Keratinocyte (primary cell): ENCODE results near the gene RNU6-1. TPM values are rescaled to one million over a fixed set of nuclear protein-coding genes. Genes with fewer than 3 reads are reported as not detected.

Experiments used
- DNase-seq: peaks from one replicate; pipeline ENCODE4 v3.0.0-alpha.2; 2011; ENCODE audit warnings: low read depth, missing footprints, low spot score
- FAIRE-seq: peaks from 2 replicates; lab custom pipeline; 2011; peaks lifted over from hg19 to GRCh38; lab: Jason Lieb, UNC
- H2AFZ ChIP-seq: 2 replicates; pipeline ENCODE4 v1.6.0; 2012; ENCODE audit warnings: low read length, control low read depth, inconsistent platforms; ENCODE audit not compliant: control insufficient read depth
- H3K27ac ChIP-seq: 2 replicates; pipeline ENCODE4 v1.5.1; 2011; ENCODE audit warnings: low read length; ENCODE audit not compliant: control insufficient read depth, insufficient read depth
- H3K27me3 ChIP-seq: 3 replicates; pipeline ENCODE4 v1.6.0; 2011; ENCODE audit warnings: low read length; ENCODE audit not compliant: control insufficient read depth, insufficient read depth; ENCODE audit errors: extremely low read depth
- H3K36me3 ChIP-seq, 2 experiments: 2 replicates in 1 of 2; 3 replicates in 1 of 2; pipeline ENCODE4 v1.5.1; 2011; ENCODE audit warnings: low read length in 2 of 2, mild to moderate bottlenecking in 1 of 2; ENCODE audit not compliant: control insufficient read depth in 2 of 2, insufficient read depth in 2 of 2; ENCODE audit errors: extremely low read depth in 1 of 2
- H3K4me1 ChIP-seq: 3 replicates; pipeline ENCODE4 v1.5.1; 2011; ENCODE audit warnings: low read length; ENCODE audit not compliant: control insufficient read depth, insufficient read depth; ENCODE audit errors: extremely low read depth
- H3K4me2 ChIP-seq: 3 replicates; pipeline ENCODE4 v1.6.0; 2011; ENCODE audit warnings: low read depth, low read length; ENCODE audit not compliant: control insufficient read depth, insufficient read depth; ENCODE audit errors: extremely low read depth
- H3K4me3 ChIP-seq, 3 experiments: fragments of 200-600 bp in 1 of 3; sonication (generic) in 1 of 3; 2 replicates in 2 of 3; 3 replicates in 1 of 3; pipeline ENCODE4 v1.5.1; 2011 to 2016; ENCODE audit warnings: low read length in 3 of 3, mild to moderate bottlenecking in 3 of 3, control low read depth in 2 of 3, inconsistent platforms in 1 of 3, low read depth in 1 of 3, mixed read lengths in 1 of 3, mixed run types in 1 of 3, moderate library complexity in 1 of 3; ENCODE audit not compliant: control insufficient read depth in 2 of 3, insufficient read depth in 2 of 3; ENCODE audit errors: extremely low read depth in 1 of 3
- H3K79me2 ChIP-seq: 2 replicates; pipeline ENCODE4 v1.6.0; 2012; ENCODE audit warnings: low read length; ENCODE audit not compliant: control insufficient read depth, insufficient read depth
- H3K9ac ChIP-seq: 3 replicates; pipeline ENCODE4 v1.6.0; 2011; ENCODE audit warnings: low read length; ENCODE audit not compliant: control insufficient read depth, insufficient read depth; ENCODE audit errors: extremely low read depth
- H3K9me1 ChIP-seq: 3 replicates; pipeline ENCODE4 v1.6.0; 2011; ENCODE audit warnings: low read length; ENCODE audit not compliant: control insufficient read depth, insufficient read depth; ENCODE audit errors: extremely low read depth
- H3K9me3 ChIP-seq: 2 replicates; pipeline ENCODE4 v1.5.1; 2012; ENCODE audit warnings: low read depth, low read length; ENCODE audit not compliant: control insufficient read depth
- H4K20me1 ChIP-seq: 3 replicates; pipeline ENCODE4 v1.6.0; 2011; ENCODE audit warnings: low read length; ENCODE audit not compliant: control insufficient read depth, insufficient read depth; ENCODE audit errors: extremely low read depth
- CTCF ChIP-seq, 3 experiments: IDR thresholded peaks in 1 of 3; conservative IDR thresholded peaks in 1 of 3; optimal IDR thresholded peaks in 1 of 3; 2 replicates in 2 of 3; 3 replicates in 1 of 3; pipeline versions ENCODE3 to v1.5.1; 2011; ENCODE audit warnings: low read length in 3 of 3, mild to moderate bottlenecking in 3 of 3, moderate library complexity in 2 of 3, control low read depth in 1 of 3, inconsistent platforms in 1 of 3; ENCODE audit not compliant: insufficient read depth in 2 of 3; ENCODE audit errors: extremely low read depth in 1 of 3
- EZH2 ChIP-seq: IDR thresholded peaks from one replicate; pipeline ENCODE4 v1.6.1; 2012; ENCODE audit warnings: inconsistent platforms, mild to moderate bottlenecking, low read length, moderate library complexity
- dilution Hi-C: fragments of 300-500 bp; cut with MboI; formaldehyde crosslinking; loops from one replicate; pipeline ENCODE4 v1.7.0; 2020; ENCODE audit warnings: low sequenced_read_pairs; ENCODE audit not compliant: extremely low pct_ligation_motif_present
- polyA plus RNA-seq, 5 experiments: library from polyadenylated mRNA; depleted of rRNA in 3 of 5; stranded (reverse) in 3 of 5; stranded (forward) in 1 of 5; unstranded in 1 of 5; fragments of >200 nt; gene quantifications; 1 replicate in 1 of 5; 2 replicates in 3 of 5; 3 replicates in 1 of 5; pipeline versions ENCODE4 v1.2.1 to v1.2.3, GENCODE V29; 2011 to 2012; ENCODE audit warnings: missing spikeins in 2 of 5, low read depth in 1 of 5, low replicate concordance in 1 of 5

RNU6-1 gene
- polyA plus RNA-seq, 1 donor (not counting 4 experiments of a cell fraction or from before 2014, with no cell fraction given): not detected

- no peaks in the 10 kb centered on the region for H4K20me1 ChIP-seq
- dilution Hi-C loops: no loop called here
- peak overlapping the region in 1 of 3 experiments; percentile 41 for H3K4me3 ChIP-seq
- no peak for DNase-seq
- no peaks in the 10 kb centered on the region for H3K79me2 ChIP-seq
- no peaks in the 10 kb centered on the region for H3K36me3 ChIP-seq
- H2AFZ ChIP-seq: peak overlapping the region; percentile 65
- no peaks in the 10 kb centered on the region for H3K27me3 ChIP-seq
- no peaks in the 10 kb centered on the region for H3K9me1 ChIP-seq
- H3K4me1 ChIP-seq: peaks cover 4% of the 10 kb centered on the region
- TF ChIP-seq EZH2 (no peak), CTCF (optimal IDR thresholded peaks at IDR 0.05 in 1 of 3, IDR thresholded peaks at IDR 0.05 in 1 of 3, conservative IDR thresholded peaks at IDR 0.05 in 1 of 3; ENCODE audit: extremely low read depth in 1 of 3, insufficient read depth in 2 of 3, low read length in 3 of 3) (no peak)
- peak overlapping the region; percentile 85 for H3K4me2 ChIP-seq
- peak overlapping the region; percentile 14 for H3K9ac ChIP-seq
- no peaks in the 10 kb centered on the region for H3K9me3 ChIP-seq
- H3K27ac ChIP-seq: no peak overlapping the region
- no peak for FAIRE-seq
These were observed 23.1 kb upstream of the RNU6-1 start for GRCh38 chr15:67862750-67863441.

DNA sequence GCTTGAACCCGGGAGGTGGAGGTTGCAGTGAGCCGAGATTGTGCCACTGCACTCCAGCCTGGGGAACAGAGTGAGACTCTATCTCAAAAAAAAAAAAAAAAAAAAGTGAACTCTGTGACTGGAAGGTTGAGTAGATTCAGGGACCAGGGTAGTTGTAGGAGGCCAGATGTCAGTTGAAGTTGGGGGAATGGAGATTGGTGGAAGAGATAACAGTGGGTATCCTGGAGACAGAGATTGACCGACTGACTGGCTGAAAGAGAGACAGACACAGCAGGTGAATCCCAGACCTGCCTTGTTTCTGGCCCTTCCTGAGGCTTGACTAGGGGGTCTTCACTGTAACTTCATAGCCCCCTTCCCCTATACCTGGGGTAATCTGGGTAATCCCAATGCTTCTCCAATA lies 22.1 kb upstream of the RNU6-1 start:
- Histone ChIP-seq H3K9me1 (no peaks in the 10 kb centered on the region), H3K36me3 (no peaks in the 10 kb centered on the region), H3K4me1 (peaks cover 4% of the 10 kb centered on the region), H2AFZ (no peak overlapping the region), H3K79me2 (no peaks in the 10 kb centered on the region), H3K27me3 (no peaks in the 10 kb centered on the region), H3K4me2 (no peak overlapping the region), H4K20me1 (no peaks in the 10 kb centered on the region), H3K4me3 (no peak overlapping the region), H3K9me3 (no peaks in the 10 kb centered on the region), H3K9ac (no peak overlapping the region), H3K27ac (no peak overlapping the region)
- no peak for TF ChIP-seq CTCF (optimal IDR thresholded peaks at IDR 0.05 in 1 of 3, IDR thresholded peaks at IDR 0.05 in 1 of 3, conservative IDR thresholded peaks at IDR 0.05 in 1 of 3; ENCODE audit: extremely low read depth in 1 of 3, insufficient read depth in 2 of 3, low read length in 3 of 3)
- no peak for TF ChIP-seq EZH2
- dilution Hi-C loops: no loop called here
- DNase-seq (no peak), FAIRE-seq (no peak)
